GM13977 (cell line): Measurements from ENCODE around the gene TNP1.

Experiments used
- DNase-seq: peaks from one replicate; pipeline ENCODE4 v3.0.0; 2012; ENCODE audit warnings: low spot score
- in situ Hi-C: fragments of 300-500 bp; cut with MboI; formaldehyde crosslinking; loops from one replicate; pipeline ENCODE4 v1.12.0; 2022; ENCODE audit warnings: low sequenced_read_pairs, low pct_unique_long_range_greater_than_20kb, mixed read lengths, inconsistent platforms; ENCODE audit not compliant: unreplicated experiment
- TF ChIP-seq, protein P1 (sequence below): IDR thresholded peaks from 2 replicates; pipeline ENCODE4 v1.5.1; 2012; ENCODE audit warnings: mild to moderate bottlenecking, control low read depth; ENCODE audit not compliant: insufficient read depth; ENCODE audit errors: extremely low read depth, missing control alignments

The TNP1 gene

GRCh38 chr2:216855079-216855478 lies 4.8 kb downstream of the TNP1 start:
- TF ChIP-seq, protein P1, sequence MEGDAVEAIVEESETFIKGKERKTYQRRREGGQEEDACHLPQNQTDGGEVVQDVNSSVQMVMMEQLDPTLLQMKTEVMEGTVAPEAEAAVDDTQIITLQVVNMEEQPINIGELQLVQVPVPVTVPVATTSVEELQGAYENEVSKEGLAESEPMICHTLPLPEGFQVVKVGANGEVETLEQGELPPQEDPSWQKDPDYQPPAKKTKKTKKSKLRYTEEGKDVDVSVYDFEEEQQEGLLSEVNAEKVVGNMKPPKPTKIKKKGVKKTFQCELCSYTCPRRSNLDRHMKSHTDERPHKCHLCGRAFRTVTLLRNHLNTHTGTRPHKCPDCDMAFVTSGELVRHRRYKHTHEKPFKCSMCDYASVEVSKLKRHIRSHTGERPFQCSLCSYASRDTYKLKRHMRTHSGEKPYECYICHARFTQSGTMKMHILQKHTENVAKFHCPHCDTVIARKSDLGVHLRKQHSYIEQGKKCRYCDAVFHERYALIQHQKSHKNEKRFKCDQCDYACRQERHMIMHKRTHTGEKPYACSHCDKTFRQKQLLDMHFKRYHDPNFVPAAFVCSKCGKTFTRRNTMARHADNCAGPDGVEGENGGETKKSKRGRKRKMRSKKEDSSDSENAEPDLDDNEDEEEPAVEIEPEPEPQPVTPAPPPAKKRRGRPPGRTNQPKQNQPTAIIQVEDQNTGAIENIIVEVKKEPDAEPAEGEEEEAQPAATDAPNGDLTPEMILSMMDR = no peak
- in situ Hi-C loops = no loop called here
- DNase-seq = no peak

- in situ Hi-C loops = no loop called here
- DNase-seq = no peak
- TF ChIP-seq, protein P1 = no peak
Observed at GRCh38 chr2:216851486-216852090, 8.3 kb downstream of the TNP1 start.

DNA sequence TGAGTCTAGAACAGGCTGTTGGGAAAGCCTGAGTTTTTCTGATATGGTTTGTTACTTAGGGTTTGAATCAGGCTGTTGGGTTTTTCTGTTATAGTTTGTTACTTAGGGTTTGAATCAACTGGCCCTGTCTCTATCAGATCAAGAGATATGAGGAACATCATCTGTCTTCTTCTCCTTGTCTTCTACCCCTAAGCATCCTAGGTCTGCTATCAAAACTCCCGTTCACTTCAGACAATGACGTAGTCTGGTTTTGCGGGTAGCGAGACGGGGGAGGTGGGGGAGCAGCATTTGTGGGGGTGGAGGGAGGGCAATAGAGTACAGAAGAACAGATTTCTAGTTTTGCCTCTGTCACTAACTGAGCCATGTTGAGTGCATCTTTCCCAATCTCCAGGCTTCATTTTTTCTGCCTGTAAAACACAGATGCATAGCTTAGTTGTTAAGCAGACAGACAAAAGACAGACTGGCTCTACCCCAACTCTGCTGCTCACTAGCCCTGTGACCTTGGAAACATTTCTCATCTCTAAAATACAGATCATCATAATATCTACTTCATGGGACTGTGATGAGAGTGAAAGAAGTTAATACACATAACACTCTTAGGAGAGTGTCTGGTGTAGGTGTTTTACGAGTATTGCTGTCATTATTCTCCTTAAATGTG lies 9.1 kb downstream of the TNP1 start:
- TF ChIP-seq, protein P1 = no peak
- DNase-seq = no peak
- in situ Hi-C loops = no loop called here

DNA sequence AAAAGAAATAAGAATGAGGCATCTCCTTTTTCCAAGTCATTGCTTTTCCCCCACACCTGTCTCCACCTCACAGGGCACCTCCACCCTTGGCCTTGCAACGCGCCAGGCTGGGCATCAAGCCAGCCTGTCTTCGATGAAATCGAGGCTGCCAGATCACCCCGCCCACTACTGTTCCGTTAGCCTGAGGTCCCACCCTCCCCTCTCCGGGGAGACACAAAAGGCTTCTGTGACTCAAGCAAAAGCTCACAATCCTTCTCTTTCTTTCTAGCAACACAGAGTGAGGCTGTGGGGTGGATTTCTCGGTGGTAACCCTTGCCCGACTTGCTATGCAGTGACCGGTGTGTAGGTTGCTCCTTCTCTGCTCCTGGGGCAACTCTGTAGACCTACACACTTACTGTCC lies 9.9 kb downstream of the TNP1 start:
- in situ Hi-C loops = no loop called here
- TF ChIP-seq, protein P1 = no peak
- DNase-seq = no peak

- TF ChIP-seq, protein P1 = no peak
- in situ Hi-C loops = no loop called here
- no peak for DNase-seq
Observed at GRCh38 chr2:216845426-216845825, 14.4 kb downstream of the TNP1 start.

GRCh38 chr2:216842636-216843035 lies 17.2 kb downstream of the TNP1 start:
- TF ChIP-seq, protein P1 = no peak
- DNase-seq = no peak
- in situ Hi-C loops = no loop called here
